Erythroblast (primary cell): ENCODE results near the gene DDIT4.
A peak's percentile ranks its signal among the peaks of the same experiment; 100 is the strongest.

Experiments
- GATA1 ChIP-seq: IDR thresholded peaks from 2 replicates; pipeline ENCODE4 v1.6.1; 2011; ENCODE audit warnings: low read depth, mild to moderate bottlenecking, control low read depth, low read length, moderate library complexity
- POLR2A ChIP-seq: IDR thresholded peaks from 2 replicates; pipeline ENCODE4 v1.6.1; 2011; ENCODE audit warnings: mild to moderate bottlenecking, low read length

GRCh38 chr10:72316748-72317435 is 43.2 kb downstream of the DDIT4 start:
- peak; percentile 35 for TF ChIP-seq POLR2A
- no peak for TF ChIP-seq GATA1
